ENCODE measurements around the gene TSPAN17. TPM values are rescaled to one million over a fixed set of nuclear protein-coding genes. Genes with fewer than 3 reads are reported as not detected.

Gene TSPAN17
- total RNA-seq, 2 donors from 2014 or later: 24.1 to 37.6 TPM

GRCh38 chr5:176658817-176659511 is 11.7 kb downstream of the TSPAN17 start:
- H3K27ac ChIP-seq: no peak overlapping the region
- no peak overlapping the region for H3K4me3 ChIP-seq
- H3K9me3 ChIP-seq: no peaks in the 10 kb centered on the region
- peaks cover 5% of the 10 kb centered on the region for H3K4me1 ChIP-seq
- no peaks in the 10 kb centered on the region for H3K27me3 ChIP-seq
- ATAC-seq (no peak), DNase-seq (peak in 1 of 4 donors; percentile 32)
- 63 to 84% methylated on average over 11 of the region's 11 CpGs for WGBS, 2 donors
- intact Hi-C loops (cut with DNase I): loop anchor here (10.0 kb wide), 1 partner anchor 436 kb away; no protein-coding TSS in a partner anchor
- peaks cover 0 to 3% of the 10 kb centered on the region in 2 donors for H3K36me3 ChIP-seq (replicated peaks in 1 of 2; ENCODE audit: insufficient read depth in 1 of 2, low read depth in 2 of 2)
- no peak for TF ChIP-seq POLR2A (IDR thresholded peaks at IDR 0.05)
- TF ChIP-seq CTCF (IDR thresholded peaks at IDR 0.05): no peak

DNA sequence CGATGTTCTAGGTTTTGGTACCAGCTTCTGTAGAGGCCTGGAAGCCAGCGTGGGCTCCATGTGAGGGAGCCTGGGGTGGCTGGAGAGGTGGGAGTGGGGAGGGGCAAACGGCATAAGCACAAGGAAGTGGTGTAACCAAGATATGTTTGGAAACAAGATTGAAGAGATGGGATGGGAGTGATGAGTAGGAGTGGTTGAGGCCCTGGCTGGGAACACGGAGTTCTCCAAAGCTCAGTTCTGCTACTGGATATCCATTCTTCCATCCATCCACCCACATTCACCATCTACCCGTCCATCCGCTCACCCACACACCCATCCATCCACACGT is 12.2 kb downstream of the TSPAN17 start:
- WGBS, 2 donors: 53 to 63% methylated on average over 7 of the region's 7 CpGs
- Histone ChIP-seq H3K9me3 (no peaks in the 10 kb centered on the region), H3K27ac (no peak overlapping the region), H3K4me3 (no peak overlapping the region), H3K36me3 (replicated peaks in 1 of 2; ENCODE audit: insufficient read depth in 1 of 2, low read depth in 2 of 2) (peaks cover 0 to 3% of the 10 kb centered on the region in 2 donors), H3K27me3 (no peaks in the 10 kb centered on the region), H3K4me1 (peaks cover 5% of the 10 kb centered on the region)
- no peak for ATAC-seq
- no peak for DNase-seq
- intact Hi-C loops (cut with DNase I): loop anchor here (10.0 kb wide), 1 partner anchor 435 kb away; no protein-coding TSS in a partner anchor
- TF ChIP-seq POLR2A (IDR thresholded peaks at IDR 0.05) (no peak), CTCF (IDR thresholded peaks at IDR 0.05) (no peak)

DNA sequence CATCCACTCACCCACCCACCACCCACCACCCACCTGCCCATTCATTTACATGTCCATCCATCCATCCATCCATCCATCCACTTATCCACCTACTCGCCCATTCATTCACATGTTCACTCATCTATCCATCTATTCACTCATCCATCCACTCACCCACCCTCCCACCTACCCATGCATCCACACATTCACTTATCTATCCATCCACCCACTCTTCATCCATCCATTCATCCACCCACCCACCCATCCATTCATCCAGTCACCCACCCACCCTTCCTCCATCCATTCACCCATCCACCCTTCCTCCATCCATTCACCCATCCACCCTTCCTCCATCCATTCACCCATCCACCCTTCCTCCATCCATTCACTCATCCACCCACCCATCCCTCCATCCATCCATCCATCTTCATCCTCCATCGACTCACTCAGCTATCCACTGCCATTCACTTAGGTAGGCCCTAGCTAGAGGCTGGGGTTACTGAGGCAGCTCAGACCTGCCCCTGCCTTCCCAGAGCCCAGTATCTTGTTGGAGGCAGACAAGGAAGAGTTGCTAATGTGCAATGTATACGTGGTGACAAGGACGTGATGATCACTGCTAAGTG is 12.7 kb downstream of the TSPAN17 start:
- Histone ChIP-seq H3K4me1 (peaks cover 5% of the 10 kb centered on the region), H3K27me3 (no peaks in the 10 kb centered on the region), H3K27ac (no peak overlapping the region), H3K4me3 (no peak overlapping the region), H3K36me3 (replicated peaks in 1 of 2; ENCODE audit: insufficient read depth in 1 of 2, low read depth in 2 of 2) (peaks cover 0 to 3% of the 10 kb centered on the region in 2 donors), H3K9me3 (no peaks in the 10 kb centered on the region)
- 49 to 54% methylated on average over 3 to 4 of the region's 4 CpGs for WGBS, 2 donors
- TF ChIP-seq POLR2A (IDR thresholded peaks at IDR 0.05) (no peak), CTCF (IDR thresholded peaks at IDR 0.05) (no peak)
- DNase-seq: no peak
- no peak for ATAC-seq
- intact Hi-C loops (cut with DNase I): loop anchor here (10.0 kb wide), 1 partner anchor 435 kb away; no protein-coding TSS in a partner anchor

- Histone ChIP-seq H3K9me3 (no peaks in the 10 kb centered on the region), H3K4me3 (no peak overlapping the region), H3K4me1 (peaks cover 5% of the 10 kb centered on the region), H3K27ac (no peak overlapping the region), H3K36me3 (replicated peaks in 1 of 2; ENCODE audit: insufficient read depth in 1 of 2, low read depth in 2 of 2) (no peaks in the 10 kb centered on the region), H3K27me3 (peaks cover 0 to 3% of the 10 kb centered on the region in 2 donors)
- TF ChIP-seq CTCF (IDR thresholded peaks at IDR 0.05) (no peak), POLR2A (IDR thresholded peaks at IDR 0.05) (peak in 1 of 3 donors; percentile 9)
- no peak for DNase-seq
- intact Hi-C loops (cut with DNase I): no loop called here
- WGBS, 2 donors: 15% methylated on average over 1 of the region's 1 CpG; no CpG with 5 or more reads in 1 of the 2 donors
- ATAC-seq: peak; percentile 8
Measured at GRCh38 chr5:176660530-176660859, 13.2 kb downstream of the TSPAN17 start.

Measured in body of pancreas (tissue), 4 donors.